HG03103 (cell line): ENCODE results near the gene TEDC2.
A peak's percentile ranks its signal among the peaks of the same experiment; 100 is the strongest.

ENCODE experiments used
- ATAC-seq: cut with Tn5 transposase; IDR thresholded peaks from one replicate; pipeline ENCODE4 v1.9.1; 2021; ENCODE audit warnings: low read depth; ENCODE audit not compliant: unreplicated experiment

The TEDC2 gene

GRCh38 chr16:2464333-2464732 lies 4.4 kb downstream of the TEDC2 start:
- ATAC-seq: no peak

DNA sequence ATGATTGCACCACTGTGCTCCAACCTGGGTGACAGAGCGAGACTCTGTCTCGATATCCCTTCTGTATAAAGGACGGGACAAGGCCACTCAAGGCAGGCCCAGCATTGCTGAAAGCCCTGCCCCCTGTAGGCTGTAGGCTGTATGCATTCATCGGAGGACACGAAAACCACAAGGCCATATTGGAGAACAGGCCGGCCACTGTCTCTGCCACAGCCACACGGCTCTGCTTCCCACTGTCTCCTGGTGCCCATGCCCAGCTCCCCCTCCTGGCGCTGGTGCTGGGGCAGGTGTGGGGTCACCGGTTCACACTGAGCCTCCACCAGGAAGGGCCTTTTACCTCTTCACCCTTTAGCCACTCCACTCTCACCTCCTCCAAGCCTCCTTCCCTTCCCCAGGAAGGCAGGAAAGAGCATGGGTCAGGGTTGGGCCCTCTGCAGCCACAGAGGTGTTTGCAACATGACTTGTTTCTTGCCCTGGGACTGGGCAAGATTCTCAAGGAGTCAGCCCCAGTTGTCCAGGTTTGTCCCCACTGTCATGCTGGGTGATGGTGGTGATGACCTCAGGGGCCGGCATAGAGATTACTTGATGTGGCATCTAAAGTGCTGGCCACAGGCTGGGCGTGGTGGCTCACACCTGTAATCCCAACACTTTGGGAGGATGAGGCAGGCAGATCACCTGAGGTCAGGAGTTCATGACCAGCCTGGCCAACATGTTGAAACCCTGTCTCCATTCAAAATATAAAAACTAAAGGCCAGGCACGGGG lies 5.9 kb downstream of the TEDC2 start:
- no peak for ATAC-seq

DNA sequence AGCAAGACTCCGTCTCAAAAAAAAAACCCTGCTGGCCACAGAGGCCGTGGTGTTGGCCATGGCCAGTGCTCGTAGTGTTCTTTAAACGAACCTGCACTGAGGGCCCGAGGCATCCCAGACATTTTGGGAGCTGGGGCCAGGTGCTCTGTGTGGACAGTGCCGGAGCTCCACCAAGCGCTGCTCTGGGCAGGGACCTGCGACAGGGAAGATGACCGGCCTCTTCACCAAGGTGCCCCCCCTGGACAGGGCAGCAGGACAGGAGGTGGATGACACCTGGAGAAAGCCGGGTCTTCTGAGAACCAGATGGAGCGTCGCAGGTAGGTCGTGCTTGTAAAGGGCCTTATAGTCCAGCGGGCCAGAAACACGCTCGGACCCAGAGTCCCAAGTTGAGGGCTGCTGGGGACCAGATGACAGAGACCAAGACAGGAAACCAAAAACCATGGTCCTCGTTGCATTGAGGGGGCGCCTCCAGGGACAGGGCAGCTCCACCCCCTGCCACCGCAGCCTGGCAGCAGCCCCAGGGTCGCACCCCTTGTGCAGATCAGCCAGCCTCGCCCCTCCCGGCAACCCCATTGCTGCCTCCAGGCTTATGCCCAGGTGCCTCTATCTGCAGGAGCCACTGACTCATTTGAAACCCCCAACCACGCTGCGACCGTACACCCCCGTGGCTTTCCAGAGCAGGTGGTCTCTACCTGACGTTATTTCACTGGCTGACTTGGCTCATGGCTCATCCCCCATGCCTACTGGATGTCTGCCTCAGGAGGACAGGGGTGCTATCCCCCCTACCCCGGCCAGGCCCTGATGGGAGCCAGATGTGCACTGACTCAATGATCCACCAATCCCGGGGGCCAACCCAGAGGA lies 7.0 kb downstream of the TEDC2 start:
- ATAC-seq: no peak

- ATAC-seq: no peak
Measured at GRCh38 chr16:2467528-2468232, 7.8 kb downstream of the TEDC2 start.

GRCh38 chr16:2468233-2468724 lies 8.4 kb downstream of the TEDC2 start:
- no peak for ATAC-seq

DNA sequence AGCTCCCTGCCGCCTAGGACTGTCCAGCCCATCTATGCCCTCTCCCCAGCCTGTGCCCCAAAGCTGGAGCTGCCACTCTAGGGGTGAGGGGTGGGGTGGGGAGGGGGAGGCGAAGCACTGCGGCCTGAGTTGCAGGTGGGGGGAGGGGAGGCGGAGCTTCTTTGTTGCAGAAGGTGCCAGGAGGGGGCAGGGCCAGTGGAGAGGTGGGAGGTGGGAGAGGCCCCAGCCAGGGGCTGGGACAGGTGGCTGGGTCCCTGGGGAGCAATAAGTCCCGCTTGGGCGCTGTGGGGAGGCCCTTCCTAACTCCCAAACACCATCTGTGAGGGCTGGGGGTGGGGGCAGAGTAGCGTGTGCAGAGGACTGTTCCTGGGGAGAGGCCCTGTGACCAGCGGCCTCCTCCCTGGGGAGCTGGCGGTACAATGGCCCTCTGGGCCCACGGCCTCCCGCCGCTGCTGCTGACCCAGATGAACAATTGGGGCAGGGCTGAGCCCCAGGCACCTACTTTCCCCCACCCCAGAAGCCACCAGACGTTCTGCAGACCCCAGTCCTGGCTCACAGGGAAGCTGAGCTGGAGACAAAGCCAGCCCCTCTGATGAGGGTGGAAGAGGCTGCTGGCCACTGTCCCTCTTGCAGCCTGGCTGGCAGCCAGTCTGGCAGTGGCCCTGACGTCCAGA lies 9.0 kb downstream of the TEDC2 start:
- no peak for ATAC-seq

DNA sequence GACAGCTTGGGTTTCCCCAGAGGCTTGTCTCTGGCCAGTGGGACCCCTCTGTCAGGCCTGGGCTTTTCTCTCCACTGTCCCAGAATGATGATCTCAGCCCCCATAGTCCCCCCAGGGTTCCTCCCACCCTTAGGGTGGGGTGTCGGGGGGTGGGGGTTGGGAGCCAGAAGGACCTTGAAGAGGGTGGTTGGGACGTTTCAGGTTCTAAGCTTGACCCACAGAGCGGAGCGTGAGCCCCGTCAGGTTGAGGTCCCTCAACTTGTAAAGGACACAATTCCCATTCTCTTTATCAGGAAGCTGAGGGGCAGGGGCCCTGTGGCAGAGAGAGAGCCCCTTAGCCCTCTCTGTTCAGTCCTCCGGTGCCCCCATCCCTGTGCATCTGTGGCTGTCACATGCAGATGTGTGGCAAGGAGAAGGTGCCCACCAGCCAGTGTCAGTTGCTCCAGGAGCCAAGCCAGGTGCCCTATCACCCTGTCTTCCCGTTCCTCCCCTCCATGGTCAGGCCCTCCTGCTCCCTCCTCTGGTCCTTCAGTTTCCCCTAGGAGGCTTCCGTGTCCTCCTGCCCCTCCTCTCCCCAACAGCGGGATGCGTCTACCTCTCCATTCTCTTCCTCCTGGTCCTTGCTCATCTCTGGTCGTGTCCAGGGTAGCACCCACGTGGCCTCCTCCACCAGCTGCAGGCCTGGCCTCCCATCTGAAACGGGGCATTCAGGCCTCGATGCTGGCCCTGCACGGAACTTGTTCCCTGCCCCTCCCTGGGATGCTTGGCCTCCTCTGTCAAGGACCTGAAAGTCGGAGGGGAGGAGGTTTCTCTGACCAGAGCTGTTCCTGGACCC lies 9.7 kb downstream of the TEDC2 start:
- no peak for ATAC-seq

GRCh38 chr16:2470234-2470601 lies 10.3 kb downstream of the TEDC2 start:
- ATAC-seq: no peak

DNA sequence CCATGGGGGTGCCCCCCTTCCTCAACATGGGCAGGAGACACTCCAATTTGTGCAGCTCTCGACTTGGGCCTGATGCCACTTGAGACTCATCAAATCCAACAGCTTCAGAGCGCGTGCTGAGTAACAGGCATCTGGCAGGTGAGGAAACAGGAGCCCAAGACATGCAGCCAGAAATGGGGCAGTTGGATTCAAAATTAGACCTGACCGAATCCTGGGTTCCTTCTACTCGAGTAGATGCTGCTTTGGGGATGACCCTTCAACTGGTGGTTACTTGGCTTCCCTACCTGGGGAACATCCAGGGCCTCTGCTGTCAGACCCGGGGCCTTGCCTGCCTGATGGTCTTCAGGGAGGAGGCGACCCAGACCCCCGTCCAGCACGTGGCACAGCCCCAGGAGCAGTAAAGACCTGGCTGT lies 10.7 kb downstream of the TEDC2 start:
- no peak for ATAC-seq

DNA sequence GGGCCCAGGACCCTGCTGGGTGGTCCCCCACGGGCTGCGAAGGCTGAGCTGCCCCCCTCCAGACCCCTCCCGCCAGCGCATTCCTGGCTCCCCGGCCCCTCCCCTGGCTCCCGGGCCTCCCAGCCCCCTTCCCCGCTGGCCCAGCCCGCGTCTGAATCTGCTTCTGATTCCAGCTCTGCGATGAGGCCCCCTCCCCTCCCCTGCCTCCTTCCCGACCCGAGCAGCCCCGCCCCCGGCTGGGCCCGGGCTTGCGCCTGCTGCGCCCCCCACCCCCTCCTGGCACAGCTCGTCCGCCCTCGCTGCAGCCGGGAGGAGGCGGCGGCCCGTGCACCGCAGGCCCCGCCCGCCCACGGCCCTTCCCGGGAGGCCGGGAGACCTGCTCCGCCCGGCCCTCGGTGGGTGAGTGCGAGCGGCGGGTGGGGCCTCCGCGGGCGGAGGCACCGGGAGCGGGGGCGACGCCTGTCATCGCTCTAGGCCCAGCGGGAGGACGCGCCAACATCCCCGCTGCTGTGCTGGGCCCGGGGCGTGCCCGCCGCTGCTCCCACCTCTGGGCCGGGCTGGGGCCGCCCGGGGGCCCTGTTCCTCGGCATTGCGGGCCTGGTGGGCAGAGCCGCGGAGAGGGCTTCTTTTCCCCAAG lies 11.2 kb downstream of the TEDC2 start, which contains the start of gene NTN3:
TSS of gene NTN3 (plus strand) at position 282 of the 637 bp plus-strand sequence. CDS start 405 bp downstream, outside the sequence.
- ATAC-seq: no peak

- ATAC-seq: no peak
Measured at GRCh38 chr16:2471653-2472487, 12.0 kb downstream of the TEDC2 start.

DNA sequence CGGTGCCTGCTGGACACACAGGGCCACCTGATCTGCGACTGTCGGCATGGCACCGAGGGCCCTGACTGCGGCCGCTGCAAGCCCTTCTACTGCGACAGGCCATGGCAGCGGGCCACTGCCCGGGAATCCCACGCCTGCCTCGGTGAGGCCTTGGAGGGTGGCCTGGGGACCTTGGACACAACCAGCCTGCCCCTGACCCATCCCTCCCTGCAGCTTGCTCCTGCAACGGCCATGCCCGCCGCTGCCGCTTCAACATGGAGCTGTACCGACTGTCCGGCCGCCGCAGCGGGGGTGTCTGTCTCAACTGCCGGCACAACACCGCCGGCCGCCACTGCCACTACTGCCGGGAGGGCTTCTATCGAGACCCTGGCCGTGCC lies 12.6 kb downstream of the TEDC2 start:
- no peak for ATAC-seq

- ATAC-seq: no peak
Measured at GRCh38 chr16:2472885-2473445, 13.1 kb downstream of the TEDC2 start.

GRCh38 chr16:2473446-2473926 lies 13.6 kb downstream of the TEDC2 start:
- ATAC-seq: no peak

- ATAC-seq: no peak
Measured at GRCh38 chr16:2473999-2474876, 14.3 kb downstream of the TEDC2 start.

DNA sequence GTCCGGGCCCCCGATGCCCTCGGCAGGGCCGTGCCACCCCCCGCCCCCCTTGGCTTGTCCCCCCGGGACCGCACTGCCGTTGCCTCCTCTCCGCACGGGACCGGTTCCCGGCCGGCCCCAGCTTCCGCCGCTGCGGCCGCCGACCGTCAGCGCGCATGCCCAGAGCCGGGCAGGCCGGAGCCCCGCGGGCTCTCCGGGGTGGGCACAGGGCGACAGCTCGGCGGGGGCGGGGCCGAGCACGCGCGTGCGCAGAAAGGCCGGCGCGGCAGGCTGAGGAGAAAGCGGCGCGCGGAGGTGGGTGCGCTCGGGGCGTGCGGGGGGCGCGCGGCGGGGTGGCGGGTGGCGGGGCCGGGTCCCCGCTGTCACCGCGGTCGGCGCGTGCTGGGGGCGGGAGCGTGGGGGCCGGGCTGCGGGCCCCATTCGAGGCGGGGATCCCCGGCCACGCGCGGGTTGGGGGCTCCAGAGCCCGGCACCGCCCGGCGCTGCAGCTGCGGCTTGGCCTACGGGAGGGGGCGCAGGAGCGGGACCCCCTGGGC lies 15.0 kb downstream of the TEDC2 start, which contains the start of gene TBC1D24:
TSS of gene TBC1D24 (plus strand) at position 251 of the 536 bp plus-strand sequence. CDS start 21,022 bp downstream, outside the sequence.
- ATAC-seq: peak; percentile 43
